Neural progenitor cell (in vitro differentiated cells): ENCODE data around the gene ZIM2. TPM values are rescaled to one million over a fixed set of nuclear protein-coding genes. Genes with fewer than 3 reads are reported as not detected.

Experiments used
- DNase-seq: peaks from one replicate; pipeline ENCODE4 v3.0.0-alpha.2; 2016; ENCODE audit warnings: low spot score
- H2AFZ ChIP-seq: fragments of 200-600 bp; sonication (generic); replicated peaks from 2 replicates; pipeline ENCODE4 v1.6.1; 2016; ENCODE audit warnings: antibody characterized with exemption
- H3F3A ChIP-seq: fragments of 200-600 bp; sonication (generic); 2 replicates; pipeline ENCODE4 v1.6.1; 2016; ENCODE audit warnings: antibody characterized with exemption, low read depth
- H3K27ac ChIP-seq: fragments of 200-600 bp; sonication (generic); 2 replicates; pipeline ENCODE4 v1.5.1; 2016; ENCODE audit warnings: mild to moderate bottlenecking
- H3K27me3 ChIP-seq: fragments of 200-600 bp; sonication (generic); 2 replicates; pipeline ENCODE4 v1.6.1; 2016; ENCODE audit warnings: mild to moderate bottlenecking, moderate library complexity
- H3K36me3 ChIP-seq: fragments of 200-600 bp; sonication (generic); 2 replicates; pipeline ENCODE4 v1.5.1; 2016
- H3K4me1 ChIP-seq: fragments of 200-600 bp; sonication (generic); 2 replicates; pipeline ENCODE4 v1.6.1; 2016; ENCODE audit warnings: mixed run types
- H3K4me2 ChIP-seq: fragments of 200-600 bp; sonication (generic); 2 replicates; pipeline ENCODE4 v1.6.1; 2016
- H3K4me3 ChIP-seq: fragments of 200-600 bp; sonication (generic); 2 replicates; pipeline ENCODE4 v1.5.1; 2016
- H3K79me2 ChIP-seq: fragments of 200-600 bp; sonication (generic); 2 replicates; pipeline ENCODE4 v1.6.1; 2016; ENCODE audit warnings: low read depth
- H3K9ac ChIP-seq: fragments of 200-600 bp; sonication (generic); 2 replicates; pipeline ENCODE4 v1.6.1; 2016
- H3K9me3 ChIP-seq: fragments of 200-600 bp; sonication (generic); 2 replicates; pipeline ENCODE4 v1.5.1; 2016; ENCODE audit warnings: low read depth
- H4K20me1 ChIP-seq: fragments of 200-600 bp; sonication (generic); 2 replicates; pipeline ENCODE4 v1.6.1; 2016; ENCODE audit warnings: low read depth
- H3K27ac Mint-ChIP-seq: 3 replicates; pipeline ENCODE4 v1.8.0; 2021; ENCODE audit warnings: mixed read lengths
- H3K27me3 Mint-ChIP-seq: 2 replicates; pipeline ENCODE4 v1.8.0; 2022; ENCODE audit warnings: low read depth, mild to moderate bottlenecking, inconsistent platforms, moderate library complexity, mixed read lengths; ENCODE audit not compliant: insufficient read depth
- H3K36me3 Mint-ChIP-seq: 3 replicates; pipeline ENCODE4 v1.8.0; 2021; ENCODE audit warnings: mixed read lengths
- H3K4me1 Mint-ChIP-seq: 3 replicates; pipeline ENCODE4 v1.8.0; 2021; ENCODE audit warnings: mixed read lengths
- H3K4me3 Mint-ChIP-seq: 3 replicates; pipeline ENCODE4 v1.8.0; 2021; ENCODE audit warnings: mild to moderate bottlenecking, moderate library complexity, mixed read lengths
- H3K9me3 Mint-ChIP-seq: 3 replicates; pipeline ENCODE4 v1.8.0; 2020; ENCODE audit warnings: mixed read lengths
- EZH2 ChIP-seq: fragments of 200-600 bp; sonication (generic); IDR thresholded peaks from 2 replicates; pipeline ENCODE4 v1.6.1; 2017; ENCODE audit warnings: antibody characterized with exemption, mild to moderate bottlenecking, moderate library complexity
- EZH2phosphoT487 ChIP-seq: fragments of 200-600 bp; sonication (generic); IDR thresholded peaks from 2 replicates; pipeline ENCODE4 v1.6.1; 2017; ENCODE audit warnings: antibody characterized with exemption
- total RNA-seq: library from RNA; depleted of rRNA; stranded (reverse); fragments of >200 nt; gene quantifications from 2 replicates; pipeline ENCODE4 v1.2.3, GENCODE V29; 2015; ENCODE audit warnings: low replicate concordance
- TF ChIP-seq, protein P1 (sequence below): fragments of 200-600 bp; sonication (generic); IDR thresholded peaks from 2 replicates; pipeline ENCODE4 v1.5.1; 2017; ENCODE audit warnings: antibody characterized with exemption, mild to moderate bottlenecking

Gene ZIM2
- total RNA-seq, 1 donor from 2014 or later = not detected

- Histone ChIP-seq H3F3A (no peaks in the 10 kb centered on the region), H2AFZ (no peak overlapping the region), H3K27ac (no peak overlapping the region), H3K9me3 (peaks cover 31% of the 10 kb centered on the region), H3K9ac (no peak overlapping the region), H3K79me2 (no peaks in the 10 kb centered on the region), H3K4me2 (no peak overlapping the region), H3K27me3 (no peaks in the 10 kb centered on the region), H3K4me3 (no peak overlapping the region), H3K36me3 (no peaks in the 10 kb centered on the region), H3K4me1 (no peaks in the 10 kb centered on the region), H4K20me1 (no peaks in the 10 kb centered on the region)
- Mint-ChIP-seq H3K27ac (no peak overlapping the region), H3K36me3 (no peaks in the 10 kb centered on the region), H3K4me3 (no peak overlapping the region), H3K9me3 (peaks cover 68% of the 10 kb centered on the region), H3K27me3 (no peaks in the 10 kb centered on the region), H3K4me1 (no peaks in the 10 kb centered on the region)
- TF ChIP-seq EZH2 = no peak
- TF ChIP-seq EZH2phosphoT487 = no peak
- TF ChIP-seq, protein P1, sequence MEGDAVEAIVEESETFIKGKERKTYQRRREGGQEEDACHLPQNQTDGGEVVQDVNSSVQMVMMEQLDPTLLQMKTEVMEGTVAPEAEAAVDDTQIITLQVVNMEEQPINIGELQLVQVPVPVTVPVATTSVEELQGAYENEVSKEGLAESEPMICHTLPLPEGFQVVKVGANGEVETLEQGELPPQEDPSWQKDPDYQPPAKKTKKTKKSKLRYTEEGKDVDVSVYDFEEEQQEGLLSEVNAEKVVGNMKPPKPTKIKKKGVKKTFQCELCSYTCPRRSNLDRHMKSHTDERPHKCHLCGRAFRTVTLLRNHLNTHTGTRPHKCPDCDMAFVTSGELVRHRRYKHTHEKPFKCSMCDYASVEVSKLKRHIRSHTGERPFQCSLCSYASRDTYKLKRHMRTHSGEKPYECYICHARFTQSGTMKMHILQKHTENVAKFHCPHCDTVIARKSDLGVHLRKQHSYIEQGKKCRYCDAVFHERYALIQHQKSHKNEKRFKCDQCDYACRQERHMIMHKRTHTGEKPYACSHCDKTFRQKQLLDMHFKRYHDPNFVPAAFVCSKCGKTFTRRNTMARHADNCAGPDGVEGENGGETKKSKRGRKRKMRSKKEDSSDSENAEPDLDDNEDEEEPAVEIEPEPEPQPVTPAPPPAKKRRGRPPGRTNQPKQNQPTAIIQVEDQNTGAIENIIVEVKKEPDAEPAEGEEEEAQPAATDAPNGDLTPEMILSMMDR = no peak
- DNase-seq = no peak
Measured at GRCh38 chr19:56832352-56832928, 8.1 kb downstream of the ZIM2 start.

- Histone ChIP-seq H3K27ac (no peak overlapping the region), H3K27me3 (no peaks in the 10 kb centered on the region), H4K20me1 (no peaks in the 10 kb centered on the region), H2AFZ (no peak overlapping the region), H3F3A (no peaks in the 10 kb centered on the region), H3K36me3 (no peaks in the 10 kb centered on the region), H3K4me3 (no peak overlapping the region), H3K79me2 (no peaks in the 10 kb centered on the region), H3K9ac (no peak overlapping the region), H3K4me1 (no peaks in the 10 kb centered on the region), H3K9me3 (peaks cover 28% of the 10 kb centered on the region), H3K4me2 (no peak overlapping the region)
- Mint-ChIP-seq H3K4me1 (no peaks in the 10 kb centered on the region), H3K9me3 (peaks cover 62% of the 10 kb centered on the region), H3K27me3 (peaks cover 2% of the 10 kb centered on the region), H3K27ac (no peak overlapping the region), H3K36me3 (no peaks in the 10 kb centered on the region), H3K4me3 (no peak overlapping the region)
- DNase-seq = no peak
- no peak for TF ChIP-seq EZH2phosphoT487
- TF ChIP-seq EZH2 = no peak
- TF ChIP-seq, protein P1 = no peak
Measured at GRCh38 chr19:56831255-56831654, 9.3 kb downstream of the ZIM2 start.

DNA sequence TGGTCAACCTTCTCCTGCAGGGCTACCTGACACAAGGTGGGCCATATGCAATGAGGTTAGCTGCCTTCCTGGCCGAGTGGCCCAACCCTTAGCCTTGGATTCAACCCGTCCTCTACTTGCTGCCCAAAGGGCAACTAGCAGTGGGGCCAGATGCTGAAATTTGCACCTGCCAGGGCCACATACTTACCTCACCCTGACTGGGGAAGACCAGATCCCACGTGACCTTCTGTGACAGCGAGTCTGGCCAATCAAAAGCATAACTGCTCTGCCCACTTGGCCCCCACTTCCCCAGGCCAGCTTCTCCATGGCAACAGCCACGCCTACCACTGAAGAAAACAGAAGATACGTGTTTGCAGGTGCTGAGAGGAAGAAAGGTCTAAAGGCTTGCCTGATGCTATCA, 10.9 kb downstream of the ZIM2 start:
- Histone ChIP-seq H3K79me2 (no peaks in the 10 kb centered on the region), H3F3A (no peaks in the 10 kb centered on the region), H2AFZ (no peak overlapping the region), H3K9me3 (peaks cover 32% of the 10 kb centered on the region), H3K36me3 (no peaks in the 10 kb centered on the region), H3K9ac (no peak overlapping the region), H4K20me1 (no peaks in the 10 kb centered on the region), H3K4me1 (no peaks in the 10 kb centered on the region), H3K27ac (no peak overlapping the region), H3K4me3 (no peak overlapping the region), H3K4me2 (no peak overlapping the region), H3K27me3 (no peaks in the 10 kb centered on the region)
- peaks cover 2% of the 10 kb centered on the region for H3K27me3 Mint-ChIP-seq
- TF ChIP-seq EZH2phosphoT487 = no peak
- TF ChIP-seq EZH2 = no peak
- TF ChIP-seq, protein P1 = no peak
- DNase-seq = no peak
- no peaks in the 10 kb centered on the region for H3K4me1 Mint-ChIP-seq
- H3K9me3 Mint-ChIP-seq = peaks cover 59% of the 10 kb centered on the region
- no peaks in the 10 kb centered on the region for H3K36me3 Mint-ChIP-seq
- no peak overlapping the region for H3K27ac Mint-ChIP-seq
- H3K4me3 Mint-ChIP-seq = no peak overlapping the region
